HFF-Myc (cell line): ENCODE data around the gene ITGA2.

ENCODE experiments used
- DNase-seq: peaks from one replicate; pipeline ENCODE4 v3.0.0-alpha.2; 2011; ENCODE audit warnings: low read depth; ENCODE audit errors: extremely low read depth
- H3K4me3 ChIP-seq: replicated peaks from 2 replicates; pipeline ENCODE4 v1.5.1; 2011; ENCODE audit warnings: low read depth, mild to moderate bottlenecking, control low read depth, low read length
- CTCF ChIP-seq: IDR thresholded peaks from 2 replicates; pipeline ENCODE4 v1.5.1; 2012; ENCODE audit warnings: mild to moderate bottlenecking, low read depth, low read length, control low read depth; ENCODE audit errors: missing control alignments

Gene ITGA2

GRCh38 chr5:53063176-53063575 is 74.0 kb downstream of the ITGA2 start:
- TF ChIP-seq CTCF = no peak
- no peak for DNase-seq
- no peak overlapping the region for H3K4me3 ChIP-seq

DNA sequence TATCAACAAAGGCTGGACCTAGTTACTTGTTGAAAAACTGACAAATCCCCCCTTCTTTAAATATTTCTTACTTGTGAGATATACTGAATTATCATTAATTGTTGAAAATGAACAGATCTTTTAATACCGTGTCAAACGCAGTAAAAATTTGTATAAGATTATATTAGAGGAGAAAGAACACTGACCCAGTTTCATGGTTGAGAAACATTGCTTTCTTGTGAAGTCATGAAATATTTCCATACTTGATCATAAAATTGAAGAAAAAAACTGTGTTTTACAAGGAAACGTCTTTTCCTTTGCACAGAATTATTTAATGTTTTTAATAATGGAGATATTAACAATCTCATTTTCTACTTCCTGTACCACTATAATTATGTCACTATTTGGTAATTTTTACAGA is 74.6 kb downstream of the ITGA2 start:
- DNase-seq = no peak
- no peak overlapping the region for H3K4me3 ChIP-seq
- TF ChIP-seq CTCF = no peak

GRCh38 chr5:53066088-53066487 is 76.9 kb downstream of the ITGA2 start:
- H3K4me3 ChIP-seq = no peak overlapping the region
- no peak for TF ChIP-seq CTCF
- DNase-seq = no peak

GRCh38 chr5:53067641-53068040 is 78.5 kb downstream of the ITGA2 start:
- DNase-seq = no peak
- H3K4me3 ChIP-seq = no peak overlapping the region
- TF ChIP-seq CTCF = no peak

GRCh38 chr5:53068291-53068836 is 79.2 kb downstream of the ITGA2 start:
- no peak for TF ChIP-seq CTCF
- DNase-seq = no peak
- H3K4me3 ChIP-seq = no peak overlapping the region

- DNase-seq = no peak
Observed at GRCh38 chr5:53069626-53070025, 80.5 kb downstream of the ITGA2 start.

More at GRCh38 chr5:53069626-53070025, 80.5 kb downstream of the ITGA2 start:
- TF ChIP-seq CTCF = no peak
- H3K4me3 ChIP-seq = no peak overlapping the region
